Measurements from ENCODE around the gene MED1.

- TF ChIP-seq CTCF (optimal IDR thresholded peaks at IDR 0.05 in 1 of 3, IDR thresholded peaks at IDR 0.05 in 1 of 3, conservative IDR thresholded peaks at IDR 0.05 in 1 of 3; ENCODE audit: extremely low read depth in 1 of 3, insufficient read depth in 2 of 3, low read length in 3 of 3) (no peak), EZH2 (IDR thresholded peaks at IDR 0.05; ENCODE audit: low read length) (no peak)
Measured at GRCh38 chr17:39405436-39405835, 45.6 kb downstream of the MED1 start.
